ENCODE data around the gene C3orf20. TPM values are rescaled to one million over a fixed set of nuclear protein-coding genes. Genes with fewer than 3 reads are reported as not detected.

The C3orf20 gene
- total and polyA plus RNA-seq, 9 of the 15 experiments (the other 6 are each of a cell fraction or from before 2014, with no cell fraction given): 0.04 TPM; not detected in 8

GRCh38 chr3:14762701-14763100 lies 87.8 kb downstream of the C3orf20 start:
- BruUV-seq (replicated peaks): no TSS peak

More at GRCh38 chr3:14762701-14763100, 87.8 kb downstream of the C3orf20 start:
- ATAC-seq (no peak), FAIRE-seq (no peak), DNase-seq (ENCODE audit: extremely low read depth in 1 of 4, low spot score in 3 of 4) (no peak)
- intact Hi-C loops (cut with micrococcal nuclease): no loop called here
- H3K9me3 ChIP-seq (replicated peaks; ENCODE audit: control insufficient read depth, insufficient read depth, low read depth, low read length): no peaks in the 10 kb centered on the region
- no peaks in the 10 kb centered on the region for H3K9me1 ChIP-seq (ENCODE audit: control insufficient read depth, insufficient read depth, low read length)
- CTCF ChIA-PET (ENCODE audit: low intra/inter-chr PET ratio): no interaction called here
- H4K20me1 ChIP-seq (replicated peaks; ENCODE audit: control insufficient read depth, insufficient read depth, low read length): no peaks in the 10 kb centered on the region; the same call in 1 of the 2 replicates
- no peak overlapping the region for H3K4me3 ChIP-seq
- H3K27me3 ChIP-seq (ENCODE audit: control insufficient read depth in 2 of 2, insufficient read depth in 2 of 2, low read length in 2 of 2): peaks cover 8 to 51% of the 10 kb centered on the region in 2 experiments; a peak in 3 of 5 replicates
- no peaks in the 10 kb centered on the region for H3K36me3 ChIP-seq (ENCODE audit: control insufficient read depth, insufficient read depth, low read length)
- H3K9ac ChIP-seq (ENCODE audit: insufficient read depth in 1 of 2, low read depth in 2 of 2, low read length in 2 of 2): no peak overlapping the region
- no peaks in the 10 kb centered on the region for H3K79me2 ChIP-seq (ENCODE audit: control insufficient read depth, insufficient read depth, low read length)
- H3K4me1 ChIP-seq (replicated peaks in 1 of 2; ENCODE audit: control insufficient read depth in 2 of 2, insufficient read depth in 2 of 2, low read length in 2 of 2): peaks cover 4 to 18% of the 10 kb centered on the region in 2 experiments; a peak in 3 of 5 replicates
- H3K4me2 ChIP-seq (ENCODE audit: insufficient read depth, low read length): no peak overlapping the region
- POLR2A ChIA-PET: interaction anchor here (1.0 to 1.5 kb wide), 3 partner anchors 9 to 12 kb away, joined by 3 to 5 read pairs (median 3); no protein-coding TSS in a partner anchor
- H2AFZ ChIP-seq (ENCODE audit: low read depth, low read length): no peak overlapping the region
- TF ChIP-seq SRSF1 (IDR thresholded peaks at IDR 0.05; ENCODE audit: low read depth, low read length) (no peak), ZBED1 (IDR thresholded peaks at IDR 0.05) (no peak), FOXO4 (CRISPR knock-in tag; IDR thresholded peaks at IDR 0.05) (no peak), ZBTB17 (CRISPR knock-in tag; IDR thresholded peaks at IDR 0.05) (no peak), FOXP1 (CRISPR knock-in tag; IDR thresholded peaks at IDR 0.05) (no peak), ZZZ3 (IDR thresholded peaks at IDR 0.05) (no peak), GABPB2 (CRISPR knock-in tag; conservative IDR thresholded peaks at IDR 0.05) (no peak)
- in situ Hi-C loops (cut with MboI): no loop called here
- 7% methylated on average over 3 of the region's 3 CpGs for WGBS (ENCODE audit: insufficient coverage, low coverage, missing lambda C conversion rate)
- H3K27ac ChIP-seq (ENCODE audit: extremely low read depth, low read depth, low read length): no peak overlapping the region
